SKM-1 treated with dmso at 0.1 percent for 144 hours (cell line): ENCODE data around the gene ARF5.

Source experiments
- DNase-seq: peaks from one replicate; lab custom pipeline; 2025; ENCODE audit not compliant: unreplicated experiment; lab: John Stamatoyannopoulos, UW

The ARF5 gene

GRCh38 chr7:127588697-127589482 is 679 bp downstream of the ARF5 start:
- DNase-seq = no peak

DNA sequence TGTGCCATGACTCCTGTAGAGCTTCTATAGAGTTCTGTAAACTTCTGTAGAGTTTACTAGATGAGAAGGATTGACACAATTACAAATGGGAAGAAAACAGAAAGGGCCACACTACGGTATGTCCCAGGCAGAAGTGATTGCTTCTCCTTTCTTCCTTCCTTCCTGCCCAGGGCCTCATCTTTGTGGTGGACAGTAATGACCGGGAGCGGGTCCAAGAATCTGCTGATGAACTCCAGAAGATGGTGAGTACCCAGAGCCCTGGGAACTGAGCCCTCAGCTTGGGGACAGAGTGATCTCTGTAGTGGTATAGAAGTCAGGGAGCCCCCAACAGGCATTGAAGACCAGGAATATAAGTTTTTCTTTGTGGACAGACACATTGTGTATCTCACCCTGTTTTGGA is 1.7 kb downstream of the ARF5 start:
- no peak for DNase-seq

GRCh38 chr7:127591189-127591588 is 3.0 kb downstream of the ARF5 start:
- no peak for DNase-seq

GRCh38 chr7:127591591-127591990 is 3.4 kb downstream of the ARF5 start:
- DNase-seq = no peak

DNA sequence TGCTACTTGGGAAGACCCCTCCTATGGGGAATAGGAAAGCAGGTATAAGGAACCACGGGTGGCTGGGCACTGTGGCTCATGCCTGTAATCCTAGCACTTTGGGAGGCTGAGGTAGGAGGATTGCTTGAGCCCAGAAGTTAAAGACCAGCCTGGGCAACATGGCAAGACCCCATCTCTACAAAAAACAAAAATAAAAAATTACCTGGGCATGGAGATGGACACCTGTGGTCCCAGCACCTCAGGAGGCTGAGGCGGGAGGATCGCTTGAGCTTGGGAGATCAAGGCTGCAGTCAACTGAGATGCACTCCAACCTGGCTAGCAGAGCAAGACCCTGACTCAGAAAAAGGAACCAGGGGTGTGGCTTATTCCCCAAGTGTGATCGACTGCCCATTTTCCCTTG is 4.3 kb downstream of the ARF5 start:
- DNase-seq = no peak

DNA sequence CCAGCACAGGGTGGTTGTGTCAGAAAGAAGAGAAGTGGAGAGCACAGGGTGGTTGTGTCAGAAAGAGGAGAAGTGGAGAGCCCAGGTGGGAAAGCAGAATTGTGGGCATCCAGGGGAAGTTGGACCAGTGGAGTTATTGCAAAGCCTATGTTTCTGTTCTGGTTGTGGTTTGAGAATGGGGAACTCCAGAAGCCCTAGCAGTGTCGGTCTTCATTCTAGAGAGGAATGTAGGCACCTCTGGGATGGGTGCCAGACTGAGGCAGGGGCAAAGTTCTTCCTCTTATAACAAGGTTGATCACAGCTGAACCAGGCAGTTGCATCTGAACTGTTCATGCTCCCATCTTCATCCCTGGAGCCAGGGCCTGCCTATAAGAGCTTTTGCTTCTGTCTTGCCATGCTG is 6.3 kb downstream of the ARF5 start:
- DNase-seq = peak; percentile 97

DNA sequence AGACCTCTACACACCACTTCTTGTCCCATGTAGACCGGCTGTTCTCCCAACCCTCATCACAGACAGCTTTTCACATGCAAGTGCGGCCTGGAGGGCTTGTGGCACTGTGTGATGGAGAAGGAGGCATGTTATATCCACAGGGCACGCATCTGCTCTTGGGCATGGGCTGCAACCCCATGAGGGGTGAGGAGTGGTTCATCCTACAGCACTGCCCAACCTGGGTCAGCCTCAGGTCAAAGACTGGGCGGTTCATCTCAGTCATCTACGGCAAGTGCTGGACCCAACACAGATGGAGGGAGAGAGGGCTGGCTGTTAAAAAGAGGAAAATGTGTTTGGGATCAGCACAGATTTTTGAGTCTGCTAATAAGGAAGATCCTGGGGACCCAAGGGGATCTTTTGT is 7.5 kb downstream of the ARF5 start:
- no peak for DNase-seq

DNA sequence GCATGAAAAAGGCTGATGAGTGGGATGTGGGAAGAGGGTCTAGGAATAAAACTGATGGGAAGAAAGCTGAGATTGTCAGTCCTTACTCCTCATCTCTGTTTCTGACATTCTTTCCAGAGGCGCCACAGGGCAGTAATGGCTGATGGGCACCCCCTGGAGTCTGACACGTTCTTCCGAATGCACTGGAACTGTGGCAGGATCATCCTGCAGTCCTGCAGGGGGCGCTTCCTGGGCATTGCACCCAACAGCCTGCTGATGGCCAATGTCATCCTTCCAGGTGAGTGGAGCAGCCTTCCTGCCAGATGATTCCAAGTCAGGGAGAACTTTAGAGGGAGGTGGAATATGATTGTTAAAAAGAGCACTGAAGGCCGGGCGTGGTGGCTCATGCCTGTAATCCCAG is 10.1 kb downstream of the ARF5 start:
- no peak for DNase-seq

DNA sequence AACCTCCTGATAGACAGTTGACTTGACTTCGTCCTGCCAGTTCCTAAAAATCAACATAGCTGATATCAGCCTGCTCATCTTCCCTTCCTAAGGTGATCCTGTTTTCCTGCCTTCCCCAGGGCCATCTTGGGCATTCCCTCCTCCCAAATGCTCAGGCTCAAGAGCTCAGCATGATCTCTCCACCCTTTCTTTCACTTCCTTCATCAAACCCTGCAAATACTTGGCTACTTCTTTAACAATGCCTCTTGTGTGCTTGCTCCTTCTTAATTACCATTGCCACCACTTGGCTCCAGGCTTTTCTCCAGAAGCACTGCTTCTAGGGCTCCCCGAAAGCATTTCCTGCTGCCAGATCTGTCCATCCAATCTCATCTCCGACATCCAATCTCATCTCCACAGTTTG is 12.7 kb downstream of the ARF5 start:
- no peak for DNase-seq

DNA sequence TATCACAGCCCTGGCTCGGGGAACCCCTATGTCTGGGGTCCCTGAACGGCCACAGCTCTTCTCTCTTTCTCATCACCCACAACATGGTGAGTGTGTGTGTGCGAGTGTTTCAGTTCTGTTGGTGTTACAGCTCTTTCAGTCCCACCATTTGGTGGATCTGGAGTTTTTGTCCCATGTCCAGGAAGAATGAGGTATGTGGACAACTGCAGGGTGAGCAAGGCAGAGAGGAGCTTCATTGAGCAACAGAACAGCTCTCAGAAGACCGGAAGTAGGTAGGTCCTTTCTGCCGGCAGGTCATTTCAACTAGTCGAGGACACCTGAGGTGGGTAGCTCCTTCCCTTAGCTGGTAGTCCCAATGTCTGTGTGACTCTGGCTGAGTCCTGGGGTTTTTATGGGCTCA is 20.2 kb downstream of the ARF5 start:
- no peak for DNase-seq

DNA sequence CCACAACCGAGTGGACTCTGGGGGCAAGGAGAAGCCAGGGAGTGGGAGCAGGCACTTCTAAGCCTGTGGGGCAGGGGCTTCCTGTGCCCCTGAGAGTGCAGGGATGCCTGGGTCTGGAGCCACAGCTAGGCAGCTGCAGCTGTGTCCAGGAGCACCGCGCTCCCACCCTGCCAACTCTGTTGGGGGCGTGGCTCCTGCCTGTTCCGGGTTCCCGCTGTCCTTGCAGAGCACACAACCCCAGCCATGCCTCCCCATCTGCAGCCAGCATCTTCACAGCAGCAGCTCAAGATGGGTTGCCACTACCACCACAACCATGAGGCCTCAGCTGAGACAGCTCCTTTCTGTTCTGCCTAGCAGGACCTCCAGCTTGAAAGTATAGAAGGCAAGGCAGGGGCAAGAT is 21.1 kb downstream of the ARF5 start:
- DNase-seq = no peak

GRCh38 chr7:127612263-127612662 is 24.1 kb downstream of the ARF5 start:
- no peak for DNase-seq

DNA sequence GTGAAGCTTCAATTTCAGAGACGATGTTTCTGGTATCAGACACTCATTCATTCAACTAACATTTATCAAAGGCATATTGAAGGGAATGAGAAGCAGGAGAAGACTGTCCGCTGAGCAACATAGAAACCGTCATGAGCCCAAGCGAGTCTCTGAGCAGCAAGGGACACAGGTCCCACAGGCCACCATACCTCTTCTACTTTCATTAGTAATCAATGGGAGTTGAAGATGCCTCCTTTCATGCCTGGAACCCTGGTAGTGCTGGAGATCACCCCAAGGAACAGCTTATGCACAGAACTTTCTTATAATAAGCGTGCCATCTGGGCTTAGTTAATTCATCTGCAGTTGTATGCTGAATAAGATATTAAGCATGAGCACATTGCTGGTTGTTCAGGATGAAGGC is 28.5 kb downstream of the ARF5 start:
- no peak for DNase-seq

DNA sequence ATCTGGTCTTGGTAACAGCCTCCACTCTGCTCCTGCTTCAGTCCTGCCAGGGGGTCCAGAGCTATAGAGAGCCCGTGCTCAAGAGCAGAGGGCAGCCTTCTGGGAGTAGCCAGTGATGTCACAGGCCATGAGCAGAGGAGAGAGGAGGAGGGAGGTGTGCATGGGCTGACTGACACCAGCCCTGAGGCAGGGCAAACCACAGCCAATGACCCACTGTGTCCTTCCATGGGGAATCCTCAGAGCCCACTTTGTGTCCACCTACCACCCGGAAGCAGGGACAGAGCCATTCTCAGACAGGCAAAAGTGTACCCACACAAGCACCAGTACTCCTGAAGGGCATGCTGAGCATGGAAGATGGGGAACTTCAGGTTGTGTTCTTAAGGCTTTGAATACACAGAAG is 29.8 kb downstream of the ARF5 start, which contains the start of gene PAX4:
TSS of gene PAX4 (minus strand) at position 101 of the 400 bp plus-strand sequence. CDS start 2,214 bp downstream, outside the sequence.
- no peak for DNase-seq

DNA sequence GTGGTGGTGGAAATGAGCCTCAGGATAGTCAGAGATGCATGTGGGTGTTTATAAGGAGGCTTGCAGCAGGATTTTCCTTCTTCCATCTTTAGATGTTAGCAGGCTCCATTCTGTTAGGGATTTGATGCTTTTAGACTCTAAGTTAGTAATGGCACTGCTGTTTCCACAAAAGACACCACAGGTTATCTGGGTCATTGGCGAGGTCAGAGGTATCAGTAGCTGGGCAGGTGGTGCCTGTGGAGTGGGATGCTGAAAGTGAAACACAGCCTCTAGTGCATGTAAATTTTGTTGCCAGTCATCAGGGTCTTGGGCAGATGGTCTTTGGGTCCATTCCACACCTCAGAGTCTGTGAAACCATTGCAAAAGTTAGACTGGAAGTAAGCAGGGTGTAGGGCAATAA is 30.6 kb downstream of the ARF5 start:
- no peak for DNase-seq

- no peak for DNase-seq
These were observed 31.6 kb downstream of the ARF5 start for GRCh38 chr7:127619681-127620405.

- no peak for DNase-seq
These were observed 32.4 kb downstream of the ARF5 start for GRCh38 chr7:127620406-127621233.

DNA sequence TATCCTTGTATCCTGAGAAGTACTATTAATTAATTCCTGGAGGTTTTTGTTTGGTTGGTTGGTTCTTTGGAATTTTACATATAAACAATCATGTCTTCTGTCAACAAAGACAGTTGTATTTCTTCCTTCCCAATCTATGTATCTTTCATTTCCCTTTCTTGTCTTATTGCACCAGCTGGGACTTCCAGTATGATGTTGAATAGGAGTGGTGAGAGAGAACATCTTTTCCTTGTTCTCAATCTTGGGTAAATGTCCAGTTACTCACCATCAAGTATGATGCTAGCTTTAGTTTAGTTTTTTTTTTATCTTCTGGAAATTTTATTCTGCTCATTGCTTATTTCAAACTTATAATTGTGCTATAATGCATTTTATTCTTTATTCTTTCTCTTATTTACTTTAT is 37.1 kb downstream of the ARF5 start:
- DNase-seq = no peak

- no peak for DNase-seq
These were observed 40.2 kb downstream of the ARF5 start for GRCh38 chr7:127628445-127628844.

GRCh38 chr7:127629268-127629854 is 41.1 kb downstream of the ARF5 start:
- peak; percentile 34 for DNase-seq

DNA sequence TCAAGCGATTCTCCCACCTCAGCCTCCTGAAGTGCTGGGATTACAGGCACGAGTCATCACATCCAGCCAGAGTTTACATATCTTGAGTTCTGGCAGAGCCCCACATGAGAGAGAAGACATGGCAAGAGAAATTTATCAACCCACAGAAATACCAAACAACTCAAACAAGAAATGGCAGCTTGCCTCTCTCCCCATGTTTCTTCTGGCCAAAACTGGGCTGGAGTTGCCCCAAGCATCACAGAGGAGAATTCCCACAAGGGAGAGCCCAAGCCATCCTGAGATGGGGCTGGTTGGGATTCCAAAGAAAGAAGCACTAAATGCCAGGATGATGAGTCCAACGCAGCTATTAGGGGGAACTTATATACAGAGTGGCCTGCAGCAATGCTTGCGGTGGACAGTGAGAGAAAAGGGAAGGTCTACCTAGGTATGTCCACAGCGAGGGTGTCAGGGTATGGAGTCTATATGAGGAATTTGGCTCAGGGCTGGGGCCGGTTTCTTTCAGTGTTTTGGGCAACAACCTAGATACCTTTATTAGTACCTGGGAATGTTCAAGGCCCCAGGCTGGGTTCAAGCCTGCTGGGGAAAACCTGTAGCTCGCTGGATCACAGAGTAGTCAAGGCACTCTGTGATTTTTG is 44.2 kb downstream of the ARF5 start:
- no peak for DNase-seq
